Fibroblast of lung (primary cell): ENCODE measurements around the gene ACTG1. TPM values are rescaled to one million over a fixed set of nuclear protein-coding genes. Genes with fewer than 3 reads are reported as not detected.

Experiments used
- DNase-seq, 2 donors: peaks; one replicate each; pipeline versions ENCODE4 v3.0.0 to v3.0.0-alpha.2; 2010; ENCODE audit warnings: low read depth in 2 of 2
- H2AFZ ChIP-seq: 2 replicates; pipeline ENCODE4 v1.5.1; 2012; ENCODE audit warnings: low read length, control low read depth, inconsistent platforms
- H3K27ac ChIP-seq: 2 replicates; pipeline ENCODE4 v1.5.1; 2011; ENCODE audit warnings: low read length, control low read depth; ENCODE audit not compliant: insufficient read depth
- H3K27me3 ChIP-seq: 2 replicates; pipeline ENCODE4 v1.5.1; 2011; ENCODE audit warnings: mild to moderate bottlenecking, low read length; ENCODE audit not compliant: control insufficient read depth, insufficient read depth
- H3K36me3 ChIP-seq: 2 replicates; pipeline ENCODE4 v1.5.1; 2011; ENCODE audit warnings: low read length; ENCODE audit not compliant: control insufficient read depth, insufficient read depth
- H3K4me1 ChIP-seq: 2 replicates; pipeline ENCODE4 v1.5.1; 2011; ENCODE audit warnings: low read length; ENCODE audit not compliant: control insufficient read depth, insufficient read depth; ENCODE audit errors: extremely low read depth
- H3K4me2 ChIP-seq: 2 replicates; pipeline ENCODE4 v1.5.1; 2011; ENCODE audit warnings: low read length, control low read depth; ENCODE audit not compliant: insufficient read depth; ENCODE audit errors: extremely low read depth
- H3K4me3 ChIP-seq, 4 experiments: fragments of 200-600 bp in 1 of 4; sonication (generic) in 1 of 4; replicated peaks in 1 of 4; 2 replicates each; pipeline ENCODE4 v1.5.1; 2011 to 2016; ENCODE audit warnings: low read length in 4 of 4, low read depth in 3 of 4, mild to moderate bottlenecking in 3 of 4, control low read depth in 2 of 4, inconsistent platforms in 1 of 4, mixed read lengths in 1 of 4; ENCODE audit not compliant: insufficient read depth in 1 of 4; ENCODE audit errors: control extremely low read depth in 1 of 4
- H3K79me2 ChIP-seq: 2 replicates; pipeline ENCODE4 v1.5.1; 2012; ENCODE audit warnings: mild to moderate bottlenecking, low read length, inconsistent platforms; ENCODE audit not compliant: control insufficient read depth, insufficient read depth
- H3K9ac ChIP-seq: 2 replicates; pipeline ENCODE4 v1.5.1; 2011; ENCODE audit warnings: mild to moderate bottlenecking, low read length, control low read depth; ENCODE audit not compliant: insufficient read depth
- H3K9me3 ChIP-seq: 2 replicates; pipeline ENCODE4 v1.5.1; 2012; ENCODE audit warnings: low read depth, low read length; ENCODE audit not compliant: control insufficient read depth, insufficient read depth
- H4K20me1 ChIP-seq: 2 replicates; pipeline ENCODE4 v1.5.1; 2011; ENCODE audit warnings: low read length; ENCODE audit not compliant: control insufficient read depth, insufficient read depth; ENCODE audit errors: extremely low read depth
- CTCF ChIP-seq, 2 donors: IDR thresholded peaks in 1 of 2; conservative IDR thresholded peaks in 1 of 2; 1 replicate in 1 of 2; 2 replicates in 1 of 2; pipeline ENCODE4 v1.5.1; 2011 to 2012; ENCODE audit warnings: low read length in 2 of 2, control low read depth in 1 of 2, inconsistent platforms in 1 of 2, low read depth in 1 of 2, mild to moderate bottlenecking in 1 of 2
- EZH2 ChIP-seq: IDR thresholded peaks from 2 replicates; pipeline ENCODE4 v1.5.1; 2012; ENCODE audit warnings: low read length, control low read depth, mild to moderate bottlenecking; ENCODE audit errors: missing control alignments
- polyA plus RNA-seq, 2 donors: library from polyadenylated mRNA; depleted of rRNA in 1 of 2; stranded (reverse) in 1 of 2; unstranded in 1 of 2; fragments of >200 nt; gene quantifications; 2 replicates each; pipeline ENCODE4 v1.2.1, GENCODE V29; 2011 to 2012; ENCODE audit warnings: missing spikeins in 1 of 2
- total RNA-seq: library from RNA; depleted of rRNA; stranded (reverse); fragments of >200 nt; gene quantifications from 2 replicates; pipeline ENCODE4 v1.2.1, GENCODE V29; 2014

The ACTG1 gene
- total and polyA plus RNA-seq, 2 donors (not counting 1 experiment from before 2014, with no cell fraction given) = 5,538 to 8,446 TPM

- peaks cover 18% of the 10 kb centered on the region for H3K4me1 ChIP-seq
- no peaks in the 10 kb centered on the region for H3K36me3 ChIP-seq
- DNase-seq = peak in 1 of 2 donors; percentile 39
- peak overlapping the region; percentile 64 for H3K4me2 ChIP-seq
- H3K9me3 ChIP-seq = no peaks in the 10 kb centered on the region
- H3K27me3 ChIP-seq = no peaks in the 10 kb centered on the region
- no peak overlapping the region for H3K27ac ChIP-seq
- TF ChIP-seq EZH2 (no peak), CTCF (conservative IDR thresholded peaks at IDR 0.05 in 1 of 2, IDR thresholded peaks at IDR 0.05 in 1 of 2; ENCODE audit: low read depth in 1 of 2, low read length in 2 of 2) (no peak)
- H3K79me2 ChIP-seq = peaks cover 31% of the 10 kb centered on the region
- H4K20me1 ChIP-seq = no peaks in the 10 kb centered on the region
- H3K9ac ChIP-seq = peak overlapping the region; percentile 2
- H2AFZ ChIP-seq = no peak overlapping the region
- peak overlapping the region in 2 of 4 experiments; percentile 10 to 82 for H3K4me3 ChIP-seq
Observed at GRCh38 chr17:81517339-81518112, 4.9 kb upstream of the ACTG1 start.

- Histone ChIP-seq H4K20me1 (no peaks in the 10 kb centered on the region), H2AFZ (no peak overlapping the region), H3K9me3 (no peaks in the 10 kb centered on the region), H3K4me3 (peak overlapping the region in 1 of 4 experiments; percentile 82), H3K27ac (no peak overlapping the region), H3K79me2 (peaks cover 34% of the 10 kb centered on the region), H3K9ac (no peak overlapping the region), H3K36me3 (peaks cover 3% of the 10 kb centered on the region), H3K27me3 (no peaks in the 10 kb centered on the region), H3K4me2 (peak overlapping the region; percentile 91), H3K4me1 (peaks cover 18% of the 10 kb centered on the region)
- TF ChIP-seq EZH2 (no peak), CTCF (conservative IDR thresholded peaks at IDR 0.05 in 1 of 2, IDR thresholded peaks at IDR 0.05 in 1 of 2; ENCODE audit: low read depth in 1 of 2, low read length in 2 of 2) (no peak)
- no peak for DNase-seq
Observed at GRCh38 chr17:81517009-81517338, 4.4 kb upstream of the ACTG1 start.

GRCh38 chr17:81516439-81516838 lies 3.8 kb upstream of the ACTG1 start:
- no peak for TF ChIP-seq CTCF (conservative IDR thresholded peaks at IDR 0.05 in 1 of 2, IDR thresholded peaks at IDR 0.05 in 1 of 2; ENCODE audit: low read depth in 1 of 2, low read length in 2 of 2)
- no peak for TF ChIP-seq EZH2
- Histone ChIP-seq H3K4me3 (peak overlapping the region; percentile 57 to 82 (median 68)), H2AFZ (no peak overlapping the region), H3K9ac (peak overlapping the region; percentile 39), H3K79me2 (peaks cover 40% of the 10 kb centered on the region), H3K36me3 (peaks cover 9% of the 10 kb centered on the region), H4K20me1 (no peaks in the 10 kb centered on the region), H3K4me2 (peak overlapping the region; percentile 91), H3K27ac (peak overlapping the region; percentile 6), H3K27me3 (no peaks in the 10 kb centered on the region), H3K4me1 (peaks cover 18% of the 10 kb centered on the region), H3K9me3 (no peaks in the 10 kb centered on the region)
- DNase-seq = no peak
